ENCODE measurements around the gene SORCS3. TPM values are rescaled to one million over a fixed set of nuclear protein-coding genes. Genes with fewer than 3 reads are reported as not detected.

Gene SORCS3
- total and polyA plus RNA-seq, 9 of the 15 experiments (the other 6 are each of a cell fraction or from before 2014, with no cell fraction given), result not detected

- TF ChIP-seq MCM7 (IDR thresholded peaks at IDR 0.05) (no peak), KLF6 (CRISPR knock-in tag; IDR thresholded peaks at IDR 0.05; ENCODE audit: borderline replicate concordance) (no peak), THRAP3 (IDR thresholded peaks at IDR 0.05; ENCODE audit: borderline replicate concordance) (no peak), ZBTB2 (IDR thresholded peaks at IDR 0.05) (no peak), SMARCA5 (IDR thresholded peaks at IDR 0.05) (no peak), ELK3 (CRISPR knock-in tag; IDR thresholded peaks at IDR 0.05) (no peak)
- TF ChIP-seq, protein P1, sequence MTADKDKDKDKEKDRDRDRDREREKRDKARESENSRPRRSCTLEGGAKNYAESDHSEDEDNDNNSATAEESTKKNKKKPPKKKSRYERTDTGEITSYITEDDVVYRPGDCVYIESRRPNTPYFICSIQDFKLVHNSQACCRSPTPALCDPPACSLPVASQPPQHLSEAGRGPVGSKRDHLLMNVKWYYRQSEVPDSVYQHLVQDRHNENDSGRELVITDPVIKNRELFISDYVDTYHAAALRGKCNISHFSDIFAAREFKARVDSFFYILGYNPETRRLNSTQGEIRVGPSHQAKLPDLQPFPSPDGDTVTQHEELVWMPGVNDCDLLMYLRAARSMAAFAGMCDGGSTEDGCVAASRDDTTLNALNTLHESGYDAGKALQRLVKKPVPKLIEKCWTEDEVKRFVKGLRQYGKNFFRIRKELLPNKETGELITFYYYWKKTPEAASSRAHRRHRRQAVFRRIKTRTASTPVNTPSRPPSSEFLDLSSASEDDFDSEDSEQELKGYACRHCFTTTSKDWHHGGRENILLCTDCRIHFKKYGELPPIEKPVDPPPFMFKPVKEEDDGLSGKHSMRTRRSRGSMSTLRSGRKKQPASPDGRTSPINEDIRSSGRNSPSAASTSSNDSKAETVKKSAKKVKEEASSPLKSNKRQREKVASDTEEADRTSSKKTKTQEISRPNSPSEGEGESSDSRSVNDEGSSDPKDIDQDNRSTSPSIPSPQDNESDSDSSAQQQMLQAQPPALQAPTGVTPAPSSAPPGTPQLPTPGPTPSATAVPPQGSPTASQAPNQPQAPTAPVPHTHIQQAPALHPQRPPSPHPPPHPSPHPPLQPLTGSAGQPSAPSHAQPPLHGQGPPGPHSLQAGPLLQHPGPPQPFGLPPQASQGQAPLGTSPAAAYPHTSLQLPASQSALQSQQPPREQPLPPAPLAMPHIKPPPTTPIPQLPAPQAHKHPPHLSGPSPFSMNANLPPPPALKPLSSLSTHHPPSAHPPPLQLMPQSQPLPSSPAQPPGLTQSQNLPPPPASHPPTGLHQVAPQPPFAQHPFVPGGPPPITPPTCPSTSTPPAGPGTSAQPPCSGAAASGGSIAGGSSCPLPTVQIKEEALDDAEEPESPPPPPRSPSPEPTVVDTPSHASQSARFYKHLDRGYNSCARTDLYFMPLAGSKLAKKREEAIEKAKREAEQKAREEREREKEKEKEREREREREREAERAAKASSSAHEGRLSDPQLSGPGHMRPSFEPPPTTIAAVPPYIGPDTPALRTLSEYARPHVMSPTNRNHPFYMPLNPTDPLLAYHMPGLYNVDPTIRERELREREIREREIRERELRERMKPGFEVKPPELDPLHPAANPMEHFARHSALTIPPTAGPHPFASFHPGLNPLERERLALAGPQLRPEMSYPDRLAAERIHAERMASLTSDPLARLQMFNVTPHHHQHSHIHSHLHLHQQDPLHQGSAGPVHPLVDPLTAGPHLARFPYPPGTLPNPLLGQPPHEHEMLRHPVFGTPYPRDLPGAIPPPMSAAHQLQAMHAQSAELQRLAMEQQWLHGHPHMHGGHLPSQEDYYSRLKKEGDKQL (CRISPR knock-in tag; IDR thresholded peaks at IDR 0.05; ENCODE audit: borderline replicate concordance), result no peak
Measured at GRCh38 chr10:105010411-105011121, 369.5 kb downstream of the SORCS3 start (continued).

All from K562 (cell line).